NCI-H187 treated with DMSO at 0.1 percent for 48 hours (cell line): ENCODE data around the gene PLA2G15.
"Not testable (repeated sequence)": the region's sequence is repeated elsewhere in the genome, so short reads cannot be mapped to it uniquely, and the experiment has no call there.

Source experiments
- DNase-seq: peaks from one replicate; lab custom pipeline; 2025; lab: John Stamatoyannopoulos, UW

The PLA2G15 gene

DNA sequence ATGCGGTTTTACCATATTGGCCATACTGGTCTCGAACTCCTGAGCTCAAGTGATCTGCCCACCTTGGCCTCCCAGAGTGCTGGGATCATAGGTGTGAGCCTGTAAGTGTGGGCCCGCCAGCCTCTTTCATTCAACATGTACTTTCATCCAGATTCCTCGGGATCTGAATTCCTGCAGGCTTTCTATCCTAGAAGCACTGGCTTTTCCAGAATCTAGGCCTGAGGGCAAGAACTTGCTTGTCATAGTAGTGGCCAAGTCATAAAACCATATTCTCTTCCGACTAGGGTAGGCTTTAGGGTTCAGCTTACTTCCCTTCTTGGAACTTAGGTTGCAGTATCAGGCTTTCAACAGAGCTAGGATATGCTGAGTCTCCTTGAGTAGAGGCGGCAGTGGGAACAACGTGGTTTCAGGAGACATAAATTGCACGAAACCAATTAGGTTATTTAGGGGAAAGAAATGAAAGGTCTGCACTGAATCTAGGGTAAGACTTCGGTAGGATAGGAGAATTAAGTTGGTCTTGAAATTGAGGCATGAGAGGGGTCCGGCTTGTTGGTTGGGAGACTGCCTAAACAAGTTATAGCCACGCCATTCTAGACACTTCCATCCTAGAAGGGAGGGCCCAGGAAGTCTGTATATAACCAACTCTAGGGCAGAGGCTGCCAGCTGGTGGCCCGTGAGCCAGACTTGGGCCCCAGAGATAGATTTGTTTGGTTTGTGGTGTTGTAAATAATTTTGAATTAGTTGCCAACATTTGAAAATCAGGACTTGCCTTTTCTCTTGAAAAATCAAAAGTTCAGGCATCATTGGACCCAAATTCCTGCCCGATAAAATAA lies 34.8 kb downstream of the PLA2G15 start:
- DNase-seq: no peak

DNA sequence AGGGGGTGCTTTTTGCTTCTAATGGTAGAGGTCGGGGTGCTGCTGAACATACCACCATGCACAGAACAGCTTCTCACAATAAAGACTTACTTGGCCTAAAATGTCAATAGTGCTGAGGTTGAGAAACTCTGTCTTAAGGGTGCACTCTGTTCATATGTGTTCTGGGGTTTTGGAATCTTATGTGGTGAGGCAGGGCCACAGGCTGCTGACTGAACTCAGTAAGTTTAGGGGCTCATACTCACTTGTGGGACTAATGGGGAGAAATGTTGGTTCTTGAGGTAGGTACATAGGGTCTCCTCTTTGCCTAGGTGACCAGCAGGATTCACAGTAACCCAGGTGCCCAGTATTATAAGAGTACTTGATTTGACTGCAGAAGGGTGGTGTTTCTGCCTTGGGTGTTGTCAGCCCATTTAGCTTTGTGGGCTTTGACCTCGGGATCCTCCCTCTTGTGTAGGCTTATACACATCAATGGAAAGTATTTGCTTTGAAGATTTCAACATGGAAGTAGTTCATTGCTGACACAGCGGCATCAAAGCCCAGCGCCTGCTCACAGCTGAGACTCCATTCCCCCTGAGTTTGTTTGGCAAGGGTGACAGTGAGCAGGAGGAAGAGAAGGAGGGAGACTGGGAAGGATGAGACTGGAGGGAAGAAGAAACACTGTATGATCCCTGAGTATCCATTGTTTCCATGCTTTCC lies 36.3 kb downstream of the PLA2G15 start:
- DNase-seq: no peak

- no peak for DNase-seq
These were observed 36.9 kb downstream of the PLA2G15 start for GRCh38 chr16:68282064-68282452.

- DNase-seq: no peak
These were observed 38.2 kb downstream of the PLA2G15 start for GRCh38 chr16:68283346-68283745.

DNA sequence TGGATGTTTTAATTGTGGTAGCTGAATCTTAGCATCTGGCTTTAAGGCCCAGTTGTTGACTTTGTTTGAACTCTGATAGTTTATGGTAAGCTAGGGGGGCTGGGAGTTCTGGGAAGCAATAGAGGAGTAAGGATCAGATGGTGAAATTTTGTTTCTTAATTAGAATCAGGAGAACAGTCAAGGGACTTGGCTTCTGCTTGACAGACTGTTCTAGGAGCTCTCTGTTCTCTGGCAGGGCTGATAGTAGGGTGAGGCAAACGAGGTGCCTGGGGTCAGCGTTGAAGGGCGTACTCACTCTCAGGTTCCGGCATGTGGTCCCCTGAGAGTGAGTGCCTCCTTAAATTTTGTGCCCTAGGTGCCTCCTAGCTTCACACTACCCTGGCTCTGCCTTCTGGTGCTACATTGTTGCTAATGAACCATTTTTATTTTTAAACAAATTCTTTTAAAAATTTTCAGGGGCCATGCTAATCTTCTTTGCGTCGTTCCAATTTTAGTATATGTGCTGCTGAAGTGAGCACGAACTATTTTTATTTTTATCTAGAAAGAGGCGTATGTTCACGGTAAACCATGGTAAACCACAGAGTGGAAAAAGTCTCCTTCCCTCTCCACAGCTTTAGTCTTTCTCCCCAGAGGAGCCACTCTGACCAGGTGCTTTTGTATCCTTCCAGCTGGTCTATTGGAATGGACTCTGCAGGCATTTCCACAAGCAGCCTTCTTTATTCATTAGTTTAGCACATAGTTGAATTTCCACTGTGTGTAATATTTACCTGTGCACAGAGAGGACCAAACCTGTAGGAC lies 38.8 kb downstream of the PLA2G15 start:
- DNase-seq: no peak

GRCh38 chr16:68284847-68285246 lies 39.7 kb downstream of the PLA2G15 start:
- no peak for DNase-seq

- DNase-seq: no peak
These were observed 40.5 kb downstream of the PLA2G15 start for GRCh38 chr16:68285683-68286082.

DNA sequence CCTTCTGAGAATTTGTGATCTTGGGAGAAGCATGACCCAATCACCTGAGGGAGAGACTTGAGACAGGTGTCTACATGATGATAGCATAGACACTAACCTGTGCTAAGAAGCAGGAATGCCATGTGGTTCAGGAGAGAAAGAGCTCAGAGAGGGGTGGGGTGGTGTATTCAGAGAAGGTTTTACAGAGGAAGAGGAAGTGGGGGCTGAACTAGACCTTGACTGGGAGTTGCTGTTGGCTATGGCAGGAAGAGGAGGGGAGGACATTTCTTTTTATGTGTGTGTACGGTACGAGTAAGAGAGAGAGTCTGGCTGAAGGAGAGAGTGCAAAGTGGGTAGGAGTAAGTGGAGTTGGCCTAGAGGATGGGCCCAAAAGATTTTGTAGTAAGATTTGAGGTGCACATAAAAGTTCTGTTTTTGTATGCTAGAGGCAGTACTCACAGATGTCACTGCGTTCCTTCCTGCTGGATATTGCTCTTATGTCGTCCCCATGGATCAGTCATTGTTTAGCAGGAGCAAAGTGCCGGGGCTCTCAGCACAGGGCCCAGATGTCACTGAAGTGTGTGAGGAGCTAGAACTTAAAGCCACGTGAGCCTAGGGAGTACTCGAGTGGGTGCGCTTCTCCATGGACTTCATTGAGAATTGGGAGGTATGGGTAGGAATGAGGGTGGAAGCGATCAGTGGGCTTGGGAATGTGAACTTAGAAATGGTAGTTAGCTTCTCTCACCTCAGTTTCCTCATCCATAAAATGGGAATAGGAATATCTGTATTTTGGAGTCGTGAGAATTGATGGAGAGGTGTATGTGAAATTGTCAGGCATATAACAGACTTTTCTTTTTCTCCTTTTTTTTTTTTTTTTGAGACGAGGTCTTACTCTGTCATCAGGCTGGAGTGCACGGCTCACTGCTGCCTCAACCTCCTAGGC lies 41.2 kb downstream of the PLA2G15 start:
- DNase-seq: no peak

DNA sequence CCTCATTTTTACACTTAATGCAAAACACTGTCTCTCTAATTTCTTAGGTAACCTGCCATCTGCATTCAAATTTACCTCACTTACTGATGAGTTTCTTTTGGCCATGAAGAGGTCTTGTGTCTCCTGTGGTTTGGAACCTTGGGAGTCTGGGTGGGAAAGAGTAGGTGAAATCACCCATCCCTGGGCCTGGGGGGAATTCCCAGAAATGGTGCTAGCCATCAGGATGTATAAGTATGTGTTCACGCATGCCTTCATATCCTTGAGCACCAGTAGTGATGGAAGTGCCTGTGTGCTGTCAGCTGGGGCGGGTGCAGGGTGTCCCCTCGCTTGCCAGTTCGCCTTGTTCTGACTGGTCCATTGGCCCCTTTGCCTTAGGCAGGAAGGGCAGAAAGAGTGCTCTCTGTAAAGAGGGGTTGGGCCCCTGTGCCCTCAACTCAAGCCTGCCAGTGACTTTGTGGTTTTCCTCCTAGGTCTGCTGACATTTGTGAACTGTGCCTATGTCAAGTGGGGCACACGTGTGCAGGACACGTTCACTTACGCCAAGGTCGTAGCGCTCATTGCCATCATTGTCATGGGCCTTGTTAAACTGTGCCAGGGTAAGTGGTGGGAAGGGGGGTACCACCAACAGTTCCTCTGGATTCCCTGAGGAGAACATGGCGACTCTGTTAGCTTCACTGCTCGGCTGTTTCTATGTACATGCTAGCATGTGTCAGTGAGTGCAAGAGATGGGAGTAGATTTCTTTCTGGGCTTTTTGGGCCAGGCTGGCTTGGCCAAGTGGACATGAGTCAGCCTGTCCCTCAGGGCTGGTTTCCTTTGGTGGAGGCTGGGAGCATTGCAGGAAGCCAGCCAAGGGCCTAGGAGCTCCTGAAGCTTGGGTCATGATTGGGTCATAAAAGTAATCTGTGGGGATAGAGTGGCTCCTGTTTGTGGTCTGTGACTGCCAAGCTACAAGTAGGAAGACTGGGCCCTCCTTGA lies 42.4 kb downstream of the PLA2G15 start:
- DNase-seq: no peak

DNA sequence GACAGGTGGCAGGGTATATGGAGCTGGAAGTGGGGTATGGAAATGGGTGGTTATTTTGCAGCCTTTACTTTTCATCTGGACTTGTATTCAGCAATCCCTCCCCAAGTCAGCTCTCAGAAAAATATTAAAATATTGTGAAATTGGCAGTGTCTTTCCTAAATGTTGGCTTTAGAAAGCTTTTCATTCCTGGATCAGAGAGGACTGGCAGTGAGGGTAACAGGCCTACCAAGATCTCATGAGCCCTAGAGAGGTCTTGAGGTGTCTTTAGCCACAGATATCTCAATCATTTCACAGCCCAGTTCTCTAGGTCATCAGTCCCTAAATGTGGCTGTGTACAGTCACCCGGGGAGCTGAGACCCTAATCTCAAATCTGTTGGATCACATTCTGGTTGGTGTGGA lies 43.1 kb downstream of the PLA2G15 start:
- no peak for DNase-seq

- DNase-seq: not testable (repeated sequence)
These were observed 43.6 kb downstream of the PLA2G15 start for GRCh38 chr16:68288796-68289195.

- no peak for DNase-seq
These were observed 44.0 kb downstream of the PLA2G15 start for GRCh38 chr16:68289202-68289601.

GRCh38 chr16:68289621-68290329 lies 44.6 kb downstream of the PLA2G15 start:
- no peak for DNase-seq

DNA sequence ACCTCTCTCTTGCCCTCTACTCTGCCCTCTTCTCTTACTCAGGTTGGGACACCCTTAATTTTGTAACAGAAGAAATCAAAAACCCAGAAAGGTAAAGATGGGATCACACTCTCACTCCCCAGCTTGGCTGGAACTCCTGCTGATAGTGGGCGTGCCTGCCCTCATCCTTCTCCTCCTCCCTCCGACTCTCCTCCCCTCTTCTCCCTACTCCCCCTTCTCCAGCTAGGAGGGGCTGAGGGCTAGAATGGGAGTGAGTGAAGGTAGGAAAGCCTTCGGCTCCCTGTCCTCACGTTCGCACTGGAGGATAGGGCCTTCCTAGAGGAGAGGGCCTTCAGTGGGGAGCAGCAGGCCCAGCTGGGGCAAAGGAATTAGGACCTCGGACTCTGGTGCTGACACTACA lies 45.3 kb downstream of the PLA2G15 start:
- DNase-seq: no peak

- DNase-seq: no peak
These were observed 46.1 kb downstream of the PLA2G15 start for GRCh38 chr16:68291227-68291626.

GRCh38 chr16:68292425-68292824 lies 47.3 kb downstream of the PLA2G15 start:
- no peak for DNase-seq

GRCh38 chr16:68296291-68296690 lies 51.1 kb downstream of the PLA2G15 start:
- DNase-seq: no peak

DNA sequence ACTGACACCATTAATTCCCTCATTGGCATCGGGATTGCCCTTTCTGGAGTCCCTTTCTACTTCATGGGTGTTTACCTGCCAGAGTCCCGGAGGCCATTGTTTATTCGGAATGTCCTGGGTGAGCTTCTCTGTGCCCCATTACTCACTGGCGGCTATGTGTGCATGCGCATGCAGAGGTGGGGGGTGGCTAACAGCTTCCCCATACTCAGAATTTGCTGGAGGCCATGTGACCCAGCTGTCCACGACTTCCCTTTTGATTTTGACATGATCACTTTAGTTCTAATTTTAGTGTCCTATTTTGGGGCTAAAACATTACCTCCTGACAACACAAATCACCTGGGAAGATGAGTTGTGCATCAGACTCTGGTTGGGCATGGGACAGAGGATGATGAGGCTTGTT lies 51.5 kb downstream of the PLA2G15 start:
- DNase-seq: no peak

DNA sequence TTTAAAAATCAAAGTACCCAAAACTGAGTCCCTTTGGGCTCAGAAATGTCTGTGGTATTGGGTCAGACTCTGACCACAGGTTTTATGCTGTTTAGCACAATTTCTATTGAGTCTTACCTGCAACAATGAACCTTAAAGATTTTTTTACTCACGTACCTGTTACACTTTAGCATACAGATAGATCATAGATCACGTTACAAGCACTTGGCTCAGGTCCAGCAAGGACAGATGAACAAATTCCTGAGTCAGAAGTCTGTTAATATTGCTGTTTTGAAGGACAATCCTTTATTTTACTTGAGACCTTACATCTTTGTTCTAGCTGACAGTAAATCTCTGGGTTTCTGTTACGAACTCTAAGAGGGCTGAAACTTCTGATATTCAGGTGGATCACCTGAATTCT lies 52.7 kb downstream of the PLA2G15 start:
- no peak for DNase-seq

DNA sequence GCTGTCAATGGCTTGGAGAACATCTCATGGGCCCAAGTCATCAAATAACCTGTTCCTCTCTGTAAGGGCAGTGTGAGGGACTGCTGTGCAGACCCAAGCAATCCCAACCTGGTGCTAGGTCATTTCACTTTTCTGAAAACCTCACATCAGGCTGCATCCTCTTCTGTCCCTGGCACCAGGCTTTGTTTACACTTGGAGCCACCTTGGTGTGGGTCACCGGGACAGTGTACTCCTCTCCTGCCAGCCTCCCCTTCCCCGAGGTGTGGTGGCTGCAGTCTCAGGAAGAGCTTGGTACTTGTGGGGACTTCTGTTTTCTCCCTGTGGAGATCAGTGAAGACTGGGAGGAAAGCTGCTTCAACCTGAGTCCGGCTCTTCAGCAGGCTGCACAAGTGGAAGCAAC lies 53.1 kb downstream of the PLA2G15 start:
- DNase-seq: no peak
